Caco-2 (cell line): ENCODE data around the gene PNPLA1. TPM values are rescaled to one million over a fixed set of nuclear protein-coding genes. Genes with fewer than 3 reads are reported as not detected.

Experiments
- BruUV-seq: library from RNA; stranded (reverse); fragments of 400-500 nt; replicated peaks from 2 replicates; lab custom pipeline; 2021; lab: Mats Ljungman, UMichigan
- CTCF ChIA-PET: fragments of 300-600 bp; sonication (Branson Sonifier 250); formaldehyde crosslinking; loops from one replicate; lab custom pipeline; 2022; ENCODE audit warnings: antibody characterized with exemption; lab: Charles Lee
- POLR2A ChIA-PET: fragments of 300-600 bp; sonication (Branson Sonifier 250); formaldehyde crosslinking; loops from one replicate; lab custom pipeline; 2022; ENCODE audit warnings: antibody characterized with exemption; lab: Charles Lee
- DNase-seq, 2 experiments: peaks; one replicate each; pipeline versions ENCODE4 v3.0.0 to v3.0.0-alpha.2; 2020 to 2022
- H3K27me3 ChIP-seq: replicated peaks from 2 replicates; pipeline ENCODE4 v1.6.0; 2011; ENCODE audit warnings: low read length; ENCODE audit not compliant: control insufficient read depth, insufficient read depth
- H3K36me3 ChIP-seq: 2 replicates; pipeline ENCODE4 v1.5.1; 2011; ENCODE audit warnings: low read length; ENCODE audit not compliant: control insufficient read depth, insufficient read depth
- H3K4me1 ChIP-seq: fragments of 250-450 bp; sonication (Bioruptor Pico); 2 replicates; pipeline ENCODE4 v1.5.1; 2020; ENCODE audit warnings: mild to moderate bottlenecking
- H3K4me3 ChIP-seq: 2 replicates; pipeline ENCODE4 v1.5.1; 2011; ENCODE audit warnings: low read depth, mild to moderate bottlenecking, control low read depth, low read length
- H3K9me3 ChIP-seq: fragments of 250-450 bp; sonication (Bioruptor Pico); 2 replicates; pipeline ENCODE4 v1.5.1; 2020; ENCODE audit warnings: mild to moderate bottlenecking, moderate library complexity
- H3K27ac Mint-ChIP-seq: one replicate; pipeline ENCODE4 v1.8.0; 2022; ENCODE audit warnings: mixed read lengths; ENCODE audit not compliant: unreplicated experiment
- H3K27me3 Mint-ChIP-seq: one replicate; pipeline ENCODE4 v1.8.0; 2022; ENCODE audit warnings: mixed read lengths; ENCODE audit not compliant: insufficient read depth, unreplicated experiment
- H3K36me3 Mint-ChIP-seq: one replicate; pipeline ENCODE4 v1.8.0; 2022; ENCODE audit warnings: mild to moderate bottlenecking, mixed read lengths; ENCODE audit not compliant: insufficient read depth, unreplicated experiment
- H3K4me1 Mint-ChIP-seq: one replicate; pipeline ENCODE4 v1.8.0; 2022; ENCODE audit warnings: low read depth, mixed read lengths; ENCODE audit not compliant: unreplicated experiment
- H3K4me3 Mint-ChIP-seq: one replicate; pipeline ENCODE4 v1.8.0; 2022; ENCODE audit warnings: mild to moderate bottlenecking, moderate library complexity, mixed read lengths; ENCODE audit not compliant: unreplicated experiment
- H3K9me3 Mint-ChIP-seq: one replicate; pipeline ENCODE4 v1.8.0; 2022; ENCODE audit warnings: mixed read lengths; ENCODE audit not compliant: unreplicated experiment
- CTCF ChIP-seq, 2 experiments: fragments of 200-600 bp in 1 of 2; IDR thresholded peaks; 1 replicate in 1 of 2; 2 replicates in 1 of 2; pipeline versions ENCODE4 v1.5.1 to v1.8.0; 2011 to 2022; ENCODE audit warnings: antibody characterized with exemption in 1 of 2, control low read depth in 1 of 2, inconsistent platforms in 1 of 2, low read depth in 1 of 2, low read length in 1 of 2, mild to moderate bottlenecking in 1 of 2, moderate library complexity in 1 of 2; ENCODE audit not compliant: insufficient read depth in 1 of 2, severe bottlenecking in 1 of 2, unreplicated experiment in 1 of 2
- intact Hi-C: fragments of 100-400 bp; cut with micrococcal nuclease; formaldehyde crosslinking; loops from one replicate; pipeline ENCODE4 v1.10.0; 2022; ENCODE audit not compliant: unreplicated experiment
- total RNA-seq: library from RNA; stranded (reverse); gene quantifications from 2 replicates; pipeline ENCODE4 v1.2.3, GENCODE V29; 2022

The PNPLA1 gene
- total RNA-seq, 1 experiment from 2014 or later: 0.25 TPM

- no peak for TF ChIP-seq CTCF (IDR thresholded peaks at IDR 0.05; ENCODE audit: insufficient read depth in 1 of 2, low read depth in 1 of 2, low read length in 1 of 2, severe bottlenecking in 1 of 2, unreplicated experiment in 1 of 2)
- BruUV-seq: no TSS peak
- Mint-ChIP-seq H3K27me3 (no peaks in the 10 kb centered on the region), H3K4me3 (no peak overlapping the region), H3K9me3 (no peaks in the 10 kb centered on the region), H3K36me3 (no peaks in the 10 kb centered on the region), H3K27ac (no peak overlapping the region), H3K4me1 (no peaks in the 10 kb centered on the region)
- intact Hi-C loops: no loop called here
- Histone ChIP-seq H3K4me3 (no peak overlapping the region), H3K36me3 (no peaks in the 10 kb centered on the region), H3K9me3 (no peaks in the 10 kb centered on the region), H3K4me1 (no peaks in the 10 kb centered on the region), H3K27me3 (no peaks in the 10 kb centered on the region)
- ChIA-PET CTCF (no interaction called here), POLR2A (no interaction called here)
- no peak for DNase-seq
These were observed 27.2 kb downstream of the PNPLA1 start for GRCh38 chr6:36297051-36297450.

GRCh38 chr6:36297511-36297910 lies 27.7 kb downstream of the PNPLA1 start:
- no peaks in the 10 kb centered on the region for H3K36me3 Mint-ChIP-seq
- BruUV-seq: no TSS peak

GRCh38 chr6:36298027-36298426 lies 28.2 kb downstream of the PNPLA1 start:
- Mint-ChIP-seq H3K4me1 (no peaks in the 10 kb centered on the region), H3K36me3 (no peaks in the 10 kb centered on the region), H3K4me3 (no peak overlapping the region), H3K27ac (no peak overlapping the region), H3K9me3 (no peaks in the 10 kb centered on the region), H3K27me3 (no peaks in the 10 kb centered on the region)
- Histone ChIP-seq H3K36me3 (no peaks in the 10 kb centered on the region), H3K4me3 (no peak overlapping the region), H3K4me1 (no peaks in the 10 kb centered on the region), H3K9me3 (no peaks in the 10 kb centered on the region), H3K27me3 (no peaks in the 10 kb centered on the region)
- no peak for DNase-seq
- TF ChIP-seq CTCF (IDR thresholded peaks at IDR 0.05; ENCODE audit: insufficient read depth in 1 of 2, low read depth in 1 of 2, low read length in 1 of 2, severe bottlenecking in 1 of 2, unreplicated experiment in 1 of 2): no peak
- BruUV-seq: no TSS peak
- ChIA-PET CTCF (no interaction called here), POLR2A (interaction anchor here (0.5 kb wide), 1 partner anchor 63 kb away, joined by 4 read pairs; no protein-coding TSS in a partner anchor)
- intact Hi-C loops: no loop called here

More at GRCh38 chr6:36297511-36297910, 27.7 kb downstream of the PNPLA1 start:
- Histone ChIP-seq H3K27me3 (no peaks in the 10 kb centered on the region), H3K4me3 (no peak overlapping the region), H3K36me3 (no peaks in the 10 kb centered on the region), H3K4me1 (no peaks in the 10 kb centered on the region), H3K9me3 (no peaks in the 10 kb centered on the region)
- H3K27me3 Mint-ChIP-seq: no peaks in the 10 kb centered on the region
- TF ChIP-seq CTCF (IDR thresholded peaks at IDR 0.05; ENCODE audit: insufficient read depth in 1 of 2, low read depth in 1 of 2, low read length in 1 of 2, severe bottlenecking in 1 of 2, unreplicated experiment in 1 of 2): no peak
- POLR2A ChIA-PET: interaction anchor here (0.5 kb wide), 1 partner anchor 63 kb away, joined by 4 read pairs; no protein-coding TSS in a partner anchor
- no peak for DNase-seq
- no peaks in the 10 kb centered on the region for H3K9me3 Mint-ChIP-seq
- CTCF ChIA-PET: no interaction called here
- intact Hi-C loops: no loop called here
- H3K27ac Mint-ChIP-seq: no peak overlapping the region
- no peak overlapping the region for H3K4me3 Mint-ChIP-seq
- H3K4me1 Mint-ChIP-seq: no peaks in the 10 kb centered on the region
